ENCODE data around the gene ZCRB1.

Gene ZCRB1

GRCh38 chr12:42281278-42281677 is 44.6 kb downstream of the ZCRB1 start:
- Histone ChIP-seq H3K79me2 (ENCODE audit: control insufficient read depth, insufficient read depth, low read length, unreplicated experiment) (no peaks in the 10 kb centered on the region), H3K4me3 (ENCODE audit: low read depth, low read length) (no peak overlapping the region), H3K27ac (ENCODE audit: low read depth, low read length) (no peak overlapping the region), H3K27me3 (ENCODE audit: insufficient read depth, low read length) (no peaks in the 10 kb centered on the region), H2AFZ (ENCODE audit: low read length, unreplicated experiment) (no peak overlapping the region), H3K36me3 (ENCODE audit: insufficient read depth, low read length) (no peaks in the 10 kb centered on the region), H3K4me1 (ENCODE audit: control insufficient read depth, insufficient read depth, low read length, unreplicated experiment) (peaks cover 9% of the 10 kb centered on the region)

GRCh38 chr12:42278128-42278510 is 47.8 kb downstream of the ZCRB1 start:
- no peak overlapping the region for H3K27ac ChIP-seq (ENCODE audit: low read depth, low read length)
- H3K27me3 ChIP-seq (ENCODE audit: insufficient read depth, low read length) = no peaks in the 10 kb centered on the region
- no peaks in the 10 kb centered on the region for H3K36me3 ChIP-seq (ENCODE audit: insufficient read depth, low read length)
- H3K4me3 ChIP-seq (ENCODE audit: low read depth, low read length) = no peak overlapping the region
- H2AFZ ChIP-seq (ENCODE audit: low read length, unreplicated experiment) = no peak overlapping the region
- no peaks in the 10 kb centered on the region for H3K4me1 ChIP-seq (ENCODE audit: control insufficient read depth, insufficient read depth, low read length, unreplicated experiment)
- no peaks in the 10 kb centered on the region for H3K79me2 ChIP-seq (ENCODE audit: control insufficient read depth, insufficient read depth, low read length, unreplicated experiment)

- Histone ChIP-seq H3K4me1 (ENCODE audit: control insufficient read depth, insufficient read depth, low read length, unreplicated experiment) (no peaks in the 10 kb centered on the region), H2AFZ (ENCODE audit: low read length, unreplicated experiment) (no peak overlapping the region), H3K27ac (ENCODE audit: low read depth, low read length) (no peak overlapping the region), H3K79me2 (ENCODE audit: control insufficient read depth, insufficient read depth, low read length, unreplicated experiment) (no peaks in the 10 kb centered on the region), H3K36me3 (ENCODE audit: insufficient read depth, low read length) (no peaks in the 10 kb centered on the region), H3K4me3 (ENCODE audit: low read depth, low read length) (no peak overlapping the region), H3K27me3 (ENCODE audit: insufficient read depth, low read length) (no peaks in the 10 kb centered on the region)
These were observed 48.3 kb downstream of the ZCRB1 start for GRCh38 chr12:42277396-42278127.

- H3K79me2 ChIP-seq (ENCODE audit: control insufficient read depth, insufficient read depth, low read length, unreplicated experiment) = no peaks in the 10 kb centered on the region
- peaks cover 3% of the 10 kb centered on the region for H3K4me1 ChIP-seq (ENCODE audit: control insufficient read depth, insufficient read depth, low read length, unreplicated experiment)
- no peak overlapping the region for H3K27ac ChIP-seq (ENCODE audit: low read depth, low read length)
- H3K4me3 ChIP-seq (ENCODE audit: low read depth, low read length) = no peak overlapping the region
- no peaks in the 10 kb centered on the region for H3K36me3 ChIP-seq (ENCODE audit: insufficient read depth, low read length)
- no peaks in the 10 kb centered on the region for H3K27me3 ChIP-seq (ENCODE audit: insufficient read depth, low read length)
- H2AFZ ChIP-seq (ENCODE audit: low read length, unreplicated experiment) = no peak overlapping the region
These were observed 50.4 kb downstream of the ZCRB1 start for GRCh38 chr12:42275499-42275898.

- H3K36me3 ChIP-seq (ENCODE audit: insufficient read depth, low read length) = no peaks in the 10 kb centered on the region
- H3K27ac ChIP-seq (ENCODE audit: low read depth, low read length) = no peak overlapping the region
- H3K4me3 ChIP-seq (ENCODE audit: low read depth, low read length) = no peak overlapping the region
- H3K27me3 ChIP-seq (ENCODE audit: insufficient read depth, low read length) = no peaks in the 10 kb centered on the region
- peaks cover 3% of the 10 kb centered on the region for H3K4me1 ChIP-seq (ENCODE audit: control insufficient read depth, insufficient read depth, low read length, unreplicated experiment)
- H2AFZ ChIP-seq (ENCODE audit: low read length, unreplicated experiment) = no peak overlapping the region
- H3K79me2 ChIP-seq (ENCODE audit: control insufficient read depth, insufficient read depth, low read length, unreplicated experiment) = no peaks in the 10 kb centered on the region
These were observed 52.2 kb downstream of the ZCRB1 start for GRCh38 chr12:42273706-42274105.

GRCh38 chr12:42270596-42270995 is 55.3 kb downstream of the ZCRB1 start:
- no peak overlapping the region for H2AFZ ChIP-seq (ENCODE audit: low read length, unreplicated experiment)
- H3K4me1 ChIP-seq (ENCODE audit: control insufficient read depth, insufficient read depth, low read length, unreplicated experiment) = peaks cover 3% of the 10 kb centered on the region
- no peak overlapping the region for H3K27ac ChIP-seq (ENCODE audit: low read depth, low read length)
- H3K79me2 ChIP-seq (ENCODE audit: control insufficient read depth, insufficient read depth, low read length, unreplicated experiment) = no peaks in the 10 kb centered on the region
- no peak overlapping the region for H3K4me3 ChIP-seq (ENCODE audit: low read depth, low read length)
- no peaks in the 10 kb centered on the region for H3K36me3 ChIP-seq (ENCODE audit: insufficient read depth, low read length)
- H3K27me3 ChIP-seq (ENCODE audit: insufficient read depth, low read length) = no peaks in the 10 kb centered on the region

- no peaks in the 10 kb centered on the region for H3K36me3 ChIP-seq (ENCODE audit: insufficient read depth, low read length)
- no peak overlapping the region for H2AFZ ChIP-seq (ENCODE audit: low read length, unreplicated experiment)
- no peak overlapping the region for H3K4me3 ChIP-seq (ENCODE audit: low read depth, low read length)
- no peaks in the 10 kb centered on the region for H3K79me2 ChIP-seq (ENCODE audit: control insufficient read depth, insufficient read depth, low read length, unreplicated experiment)
- H3K27ac ChIP-seq (ENCODE audit: low read depth, low read length) = no peak overlapping the region
- peaks cover 3% of the 10 kb centered on the region for H3K4me1 ChIP-seq (ENCODE audit: control insufficient read depth, insufficient read depth, low read length, unreplicated experiment)
- H3K27me3 ChIP-seq (ENCODE audit: insufficient read depth, low read length) = no peaks in the 10 kb centered on the region
These were observed 58.3 kb downstream of the ZCRB1 start for GRCh38 chr12:42267413-42268190.

- Histone ChIP-seq H2AFZ (ENCODE audit: low read length, unreplicated experiment) (no peak overlapping the region), H3K79me2 (ENCODE audit: control insufficient read depth, insufficient read depth, low read length, unreplicated experiment) (no peaks in the 10 kb centered on the region), H3K4me1 (ENCODE audit: control insufficient read depth, insufficient read depth, low read length, unreplicated experiment) (peaks cover 3% of the 10 kb centered on the region)
These were observed 59.2 kb downstream of the ZCRB1 start for GRCh38 chr12:42266579-42267230.

GRCh38 chr12:42262271-42262670 is 63.6 kb downstream of the ZCRB1 start:
- H3K4me3 ChIP-seq (ENCODE audit: low read depth, low read length) = no peak overlapping the region
- no peaks in the 10 kb centered on the region for H3K79me2 ChIP-seq (ENCODE audit: control insufficient read depth, insufficient read depth, low read length, unreplicated experiment)
- no peaks in the 10 kb centered on the region for H3K36me3 ChIP-seq (ENCODE audit: insufficient read depth, low read length)
- no peak overlapping the region for H3K27ac ChIP-seq (ENCODE audit: low read depth, low read length)
- no peak overlapping the region for H2AFZ ChIP-seq (ENCODE audit: low read length, unreplicated experiment)
- H3K4me1 ChIP-seq (ENCODE audit: control insufficient read depth, insufficient read depth, low read length, unreplicated experiment) = no peaks in the 10 kb centered on the region
- H3K27me3 ChIP-seq (ENCODE audit: insufficient read depth, low read length) = no peaks in the 10 kb centered on the region

More at GRCh38 chr12:42266579-42267230, 59.2 kb downstream of the ZCRB1 start:
- no peaks in the 10 kb centered on the region for H3K36me3 ChIP-seq (ENCODE audit: insufficient read depth, low read length)
- H3K27ac ChIP-seq (ENCODE audit: low read depth, low read length) = no peak overlapping the region
- no peaks in the 10 kb centered on the region for H3K27me3 ChIP-seq (ENCODE audit: insufficient read depth, low read length)
- H3K4me3 ChIP-seq (ENCODE audit: low read depth, low read length) = no peak overlapping the region

Data from ACC112 (cell line).